ENCODE data around the gene CAPN5. TPM values are rescaled to one million over a fixed set of nuclear protein-coding genes. Genes with fewer than 3 reads are reported as not detected.

The CAPN5 gene
- total and polyA plus RNA-seq, 4 donors, result 6.5 to 25.8 (median 18.2) TPM

DNA sequence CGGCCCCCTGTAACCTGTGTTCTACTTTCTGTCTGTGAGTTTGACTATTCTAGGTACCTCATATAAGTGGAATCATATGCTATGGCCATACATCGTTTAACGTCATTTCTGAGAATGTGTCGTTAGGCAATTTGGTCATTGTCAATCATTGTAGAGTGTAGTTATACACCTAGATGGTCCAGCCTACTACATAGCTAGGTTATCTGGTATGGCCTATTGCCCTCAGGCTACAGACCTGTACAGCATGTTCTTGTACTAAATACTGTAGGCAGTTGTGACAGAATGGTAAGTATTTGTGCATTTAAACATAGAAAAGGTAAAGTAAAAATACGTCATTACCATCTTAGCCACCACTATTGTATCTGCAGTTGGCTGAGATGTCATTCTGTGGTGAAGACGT is 96.5 kb downstream of the CAPN5 start (continued):
- TF ChIP-seq FOXA1 (IDR thresholded peaks at IDR 0.05) (no peak), RXRA (IDR thresholded peaks at IDR 0.05) (no peak), ATF3 (IDR thresholded peaks at IDR 0.05) (no peak), FOXA2 (IDR thresholded peaks at IDR 0.05) (no peak), NR2F2 (IDR thresholded peaks at IDR 0.05) (no peak)

GRCh38 chr11:77165066-77165465 is 98.3 kb downstream of the CAPN5 start:
- Histone ChIP-seq H3K4me1 (ENCODE audit: control insufficient read depth in 4 of 4, insufficient read depth in 4 of 4, low read length in 3 of 4) (no peaks in the 10 kb centered on the region), H3K9me3 (ENCODE audit: control insufficient read depth in 4 of 4, low read length in 3 of 4) (no peaks in the 10 kb centered on the region), H3K27me3 (ENCODE audit: control insufficient read depth in 4 of 4, insufficient read depth in 4 of 4, low read length in 3 of 4) (no peaks in the 10 kb centered on the region), H3K9ac (ENCODE audit: low read depth in 1 of 2, low read length in 2 of 2) (no peak overlapping the region), H3K27ac (ENCODE audit: low read depth in 1 of 2, low read length in 2 of 2) (no peak overlapping the region), H3K4me3 (ENCODE audit: low read depth in 1 of 3, low read length in 3 of 3) (no peak overlapping the region), H3K36me3 (ENCODE audit: control insufficient read depth in 4 of 4, insufficient read depth in 3 of 4, low read depth in 1 of 4, low read length in 3 of 4) (peaks cover 3 to 36% (median 12%) of the 10 kb centered on the region in 4 donors)
- TF ChIP-seq TAF1 (conservative IDR thresholded peaks at IDR 0.05) (no peak), RAD21 (IDR thresholded peaks at IDR 0.05) (no peak), ZBTB33 (IDR thresholded peaks at IDR 0.05) (no peak), FOXA2 (IDR thresholded peaks at IDR 0.05) (no peak), JUND (IDR thresholded peaks at IDR 0.05) (no peak), HNF4A (conservative IDR thresholded peaks at IDR 0.05) (no peak)
- TF ChIP-seq, protein P1, sequence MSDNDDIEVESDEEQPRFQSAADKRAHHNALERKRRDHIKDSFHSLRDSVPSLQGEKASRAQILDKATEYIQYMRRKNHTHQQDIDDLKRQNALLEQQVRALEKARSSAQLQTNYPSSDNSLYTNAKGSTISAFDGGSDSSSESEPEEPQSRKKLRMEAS (IDR thresholded peaks at IDR 0.05), result no peak
- DNase-seq (ENCODE audit: low spot score), result no peak
- WGBS, result 93% methylated on average over 5 of the region's 5 CpGs

DNA sequence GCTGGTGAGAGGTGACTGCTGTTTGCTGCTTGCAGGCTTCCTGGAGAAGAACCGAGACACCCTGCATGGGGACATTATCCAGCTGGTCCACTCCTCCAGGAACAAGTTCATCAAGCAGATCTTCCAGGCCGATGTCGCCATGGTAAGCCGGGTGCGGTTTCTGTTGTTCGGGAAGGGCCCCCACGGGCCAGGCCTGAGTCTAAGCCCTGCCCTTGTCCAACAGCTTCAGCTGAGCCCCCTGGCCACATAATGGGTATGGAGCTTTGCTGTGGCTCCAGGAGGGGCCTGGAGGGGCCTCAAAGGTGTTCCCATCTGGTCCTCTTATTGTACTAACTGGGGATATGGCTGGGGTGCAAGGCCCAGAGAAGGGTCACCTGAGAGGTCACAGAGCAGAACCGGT is 99.2 kb downstream of the CAPN5 start:
- H3K27ac ChIP-seq (ENCODE audit: low read depth in 1 of 2, low read length in 2 of 2), result no peak overlapping the region
- peaks cover 0 to 29% (median 11%) of the 10 kb centered on the region in 4 donors for H3K36me3 ChIP-seq (ENCODE audit: control insufficient read depth in 4 of 4, insufficient read depth in 3 of 4, low read depth in 1 of 4, low read length in 3 of 4)
- H3K4me1 ChIP-seq (ENCODE audit: control insufficient read depth in 4 of 4, insufficient read depth in 4 of 4, low read length in 3 of 4), result peaks cover 0 to 3% (median under 1%) of the 10 kb centered on the region in 4 donors
- WGBS, result 93% methylated on average over 8 of the region's 8 CpGs
- no peak for DNase-seq (ENCODE audit: low spot score)
- H3K4me3 ChIP-seq (ENCODE audit: low read depth in 1 of 3, low read length in 3 of 3), result no peak overlapping the region
- H3K9ac ChIP-seq (ENCODE audit: low read depth in 1 of 2, low read length in 2 of 2), result no peak overlapping the region
- no peak for TF ChIP-seq CTCF (IDR thresholded peaks at IDR 0.05; ENCODE audit: low read depth, low read length, missing input control)
- TF ChIP-seq JUND (IDR thresholded peaks at IDR 0.05), result no peak
- no peak for TF ChIP-seq YY1 (IDR thresholded peaks at IDR 0.05)
- no peak for TF ChIP-seq EGR1 (IDR thresholded peaks at IDR 0.05; ENCODE audit: low read depth in 2 of 2)
- no peak for TF ChIP-seq HNF4G (IDR thresholded peaks at IDR 0.05)
- TF ChIP-seq HNF4A (conservative IDR thresholded peaks at IDR 0.05), result no peak
- no peak for TF ChIP-seq SP1 (IDR thresholded peaks at IDR 0.05)
- TF ChIP-seq FOXA1 (IDR thresholded peaks at IDR 0.05), result no peak
- no peak for TF ChIP-seq FOXA2 (IDR thresholded peaks at IDR 0.05)
- no peak for TF ChIP-seq RXRA (IDR thresholded peaks at IDR 0.05)
- TF ChIP-seq ATF3 (IDR thresholded peaks at IDR 0.05), result no peak
- no peak for TF ChIP-seq GABPA (IDR thresholded peaks at IDR 0.05 in 1 of 2, conservative IDR thresholded peaks at IDR 0.05 in 1 of 2)
- TF ChIP-seq ZBTB33 (IDR thresholded peaks at IDR 0.05), result no peak
- TF ChIP-seq TAF1 (conservative IDR thresholded peaks at IDR 0.05), result no peak
- TF ChIP-seq, protein P1 (IDR thresholded peaks at IDR 0.05), result no peak
- TF ChIP-seq, protein P2, sequence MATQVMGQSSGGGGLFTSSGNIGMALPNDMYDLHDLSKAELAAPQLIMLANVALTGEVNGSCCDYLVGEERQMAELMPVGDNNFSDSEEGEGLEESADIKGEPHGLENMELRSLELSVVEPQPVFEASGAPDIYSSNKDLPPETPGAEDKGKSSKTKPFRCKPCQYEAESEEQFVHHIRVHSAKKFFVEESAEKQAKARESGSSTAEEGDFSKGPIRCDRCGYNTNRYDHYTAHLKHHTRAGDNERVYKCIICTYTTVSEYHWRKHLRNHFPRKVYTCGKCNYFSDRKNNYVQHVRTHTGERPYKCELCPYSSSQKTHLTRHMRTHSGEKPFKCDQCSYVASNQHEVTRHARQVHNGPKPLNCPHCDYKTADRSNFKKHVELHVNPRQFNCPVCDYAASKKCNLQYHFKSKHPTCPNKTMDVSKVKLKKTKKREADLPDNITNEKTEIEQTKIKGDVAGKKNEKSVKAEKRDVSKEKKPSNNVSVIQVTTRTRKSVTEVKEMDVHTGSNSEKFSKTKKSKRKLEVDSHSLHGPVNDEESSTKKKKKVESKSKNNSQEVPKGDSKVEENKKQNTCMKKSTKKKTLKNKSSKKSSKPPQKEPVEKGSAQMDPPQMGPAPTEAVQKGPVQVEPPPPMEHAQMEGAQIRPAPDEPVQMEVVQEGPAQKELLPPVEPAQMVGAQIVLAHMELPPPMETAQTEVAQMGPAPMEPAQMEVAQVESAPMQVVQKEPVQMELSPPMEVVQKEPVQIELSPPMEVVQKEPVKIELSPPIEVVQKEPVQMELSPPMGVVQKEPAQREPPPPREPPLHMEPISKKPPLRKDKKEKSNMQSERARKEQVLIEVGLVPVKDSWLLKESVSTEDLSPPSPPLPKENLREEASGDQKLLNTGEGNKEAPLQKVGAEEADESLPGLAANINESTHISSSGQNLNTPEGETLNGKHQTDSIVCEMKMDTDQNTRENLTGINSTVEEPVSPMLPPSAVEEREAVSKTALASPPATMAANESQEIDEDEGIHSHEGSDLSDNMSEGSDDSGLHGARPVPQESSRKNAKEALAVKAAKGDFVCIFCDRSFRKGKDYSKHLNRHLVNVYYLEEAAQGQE (IDR thresholded peaks at IDR 0.05), result no peak
- no peak for TF ChIP-seq NR2F2 (IDR thresholded peaks at IDR 0.05)
- no peak for TF ChIP-seq RAD21 (IDR thresholded peaks at IDR 0.05)
- no peaks in the 10 kb centered on the region for H3K9me3 ChIP-seq (ENCODE audit: control insufficient read depth in 4 of 4, low read length in 3 of 4)
- H3K27me3 ChIP-seq (ENCODE audit: control insufficient read depth in 4 of 4, insufficient read depth in 4 of 4, low read length in 3 of 4), result no peaks in the 10 kb centered on the region

Data from liver (tissue), 9 donors.